MCF 10A (cell line): Measurements from ENCODE around the gene PRADC1. TPM values are rescaled to one million over a fixed set of nuclear protein-coding genes. Genes with fewer than 3 reads are reported as not detected.
A peak's percentile ranks its signal among the peaks of the same experiment; 100 is the strongest.

ENCODE experiments used
- BruUV-seq: library from RNA; stranded (reverse); fragments of 400-500 nt; replicated peaks from 2 replicates; lab custom pipeline; 2021; lab: Mats Ljungman, UMichigan
- CTCF ChIA-PET: fragments of 300-600 bp; sonication (Branson Sonifier 250); formaldehyde crosslinking; extraction: SDS; loops from one replicate; lab custom pipeline; 2021; ENCODE audit warnings: antibody characterized with exemption, inconsistent platforms; lab: Yijun Ruan, JAX
- POLR2A ChIA-PET: fragments of 300-600, 350-650 bp; sonication (Branson Sonifier 250); formaldehyde crosslinking; extraction: SDS; loops from one replicate; lab custom pipeline; 2020; ENCODE audit warnings: antibody characterized with exemption, inconsistent platforms; lab: Yijun Ruan, JAX
- DNase-seq: peaks from one replicate; pipeline ENCODE4 v3.0.0-alpha.2; 2018; ENCODE audit not compliant: unreplicated experiment
- H3K27ac Mint-ChIP-seq: one replicate; pipeline ENCODE4 v1.8.0; 2022; ENCODE audit warnings: mild to moderate bottlenecking, low read depth, mixed read lengths; ENCODE audit not compliant: unreplicated experiment
- H3K27me3 Mint-ChIP-seq: one replicate; pipeline ENCODE4 v1.8.0; 2022; ENCODE audit warnings: mixed read lengths; ENCODE audit not compliant: insufficient read depth, unreplicated experiment
- H3K36me3 Mint-ChIP-seq: one replicate; pipeline ENCODE4 v1.8.0; 2022; ENCODE audit warnings: mild to moderate bottlenecking, moderate library complexity, mixed read lengths; ENCODE audit not compliant: insufficient read depth, unreplicated experiment
- H3K4me1 Mint-ChIP-seq: one replicate; pipeline ENCODE4 v1.8.0; 2022; ENCODE audit warnings: mixed read lengths; ENCODE audit not compliant: insufficient read depth, unreplicated experiment
- H3K4me3 Mint-ChIP-seq: one replicate; pipeline ENCODE4 v1.8.0; 2022; ENCODE audit warnings: mild to moderate bottlenecking, moderate library complexity, mixed read lengths; ENCODE audit not compliant: unreplicated experiment
- H3K9me3 Mint-ChIP-seq: one replicate; pipeline ENCODE4 v1.8.0; 2022; ENCODE audit warnings: mixed read lengths; ENCODE audit not compliant: unreplicated experiment
- CTCF ChIP-seq: fragments of 200-600 bp; IDR thresholded peaks from one replicate; pipeline ENCODE4 v1.8.0; 2022; ENCODE audit warnings: antibody characterized with exemption, mild to moderate bottlenecking; ENCODE audit not compliant: unreplicated experiment
- intact Hi-C: fragments of 100-400 bp; cut with micrococcal nuclease; formaldehyde crosslinking; loops from 2 replicates; pipeline ENCODE4 v1.14.1; 2022
- total RNA-seq: library from RNA; stranded (reverse); gene quantifications from 2 replicates; pipeline ENCODE4 v1.2.3, GENCODE V29; 2022

Gene PRADC1
- total RNA-seq, 1 experiment from 2014 or later = 13.5 TPM

DNA sequence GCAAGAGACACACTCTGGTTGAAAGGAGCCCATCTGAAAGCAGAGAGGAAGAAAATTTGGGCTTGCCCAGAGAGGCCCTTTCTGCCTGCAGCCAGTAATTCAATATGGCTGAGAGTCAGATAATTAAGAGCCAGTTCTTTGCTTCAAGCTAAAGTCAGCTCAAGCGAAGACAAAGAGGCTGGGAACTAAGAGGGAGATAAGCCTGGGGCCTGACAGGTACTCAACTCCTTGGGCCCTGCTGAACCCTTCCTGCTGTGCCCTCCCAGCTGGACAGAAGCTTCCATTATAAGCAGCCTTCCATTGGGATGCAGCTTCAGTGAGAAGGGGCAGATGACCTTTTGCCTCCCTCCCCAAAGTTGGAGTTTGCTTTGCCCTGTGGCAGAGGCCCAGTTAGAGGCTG, 39.2 kb upstream of the PRADC1 start:
- CTCF ChIA-PET = interaction anchor here (0.6 to 2.6 kb wide), 3 partner anchors 14 to 58 kb away, joined by 3 to 15 read pairs (median 4); no protein-coding TSS in a partner anchor

DNA sequence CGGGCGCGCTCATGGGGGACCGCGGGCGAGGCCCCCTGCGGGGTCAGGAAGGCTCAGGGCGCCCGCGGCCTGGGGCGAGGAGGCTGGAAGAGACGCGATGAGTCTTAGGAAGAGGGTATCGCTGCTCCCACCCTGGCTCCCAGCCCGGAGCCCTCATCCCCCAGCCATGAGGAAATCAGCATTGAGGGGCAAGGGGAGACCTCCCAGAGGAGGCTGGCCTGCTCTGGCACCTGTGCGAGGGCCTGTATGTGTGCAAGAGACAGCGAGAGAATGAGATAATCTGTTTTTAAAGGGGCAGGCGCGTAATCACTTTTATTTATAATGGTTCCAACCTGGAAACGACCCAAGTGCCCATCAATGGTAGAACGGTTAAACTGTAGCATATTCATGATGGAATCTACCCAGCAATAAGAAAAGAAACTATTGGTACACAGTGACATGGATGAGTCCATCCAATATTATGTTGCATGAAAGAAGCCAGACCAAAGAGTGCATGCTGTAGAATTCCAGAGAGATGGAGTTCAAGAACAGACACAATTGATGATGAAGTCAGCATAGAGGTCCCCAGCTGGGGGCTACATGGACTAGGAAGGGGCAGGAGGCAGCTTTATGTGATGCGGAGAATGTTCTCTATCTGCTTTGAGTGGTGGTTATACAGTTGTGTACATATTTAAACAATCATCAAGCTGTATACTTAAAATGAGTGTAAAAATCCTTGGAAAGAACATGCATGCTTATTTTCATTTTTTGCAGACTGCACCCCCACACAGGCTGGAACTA, 36.8 kb upstream of the PRADC1 start:
- no peak overlapping the region for H3K27ac Mint-ChIP-seq
- intact Hi-C loops = no loop called here
- DNase-seq = no peak
- ChIA-PET POLR2A (no interaction called here), CTCF (interaction anchor here (2.6 kb wide), 1 partner anchor 20 kb away, joined by 15 read pairs; no protein-coding TSS in a partner anchor)
- BruUV-seq = no TSS peak
- H3K4me1 Mint-ChIP-seq = peaks cover 6% of the 10 kb centered on the region
- H3K36me3 Mint-ChIP-seq = no peaks in the 10 kb centered on the region
- TF ChIP-seq CTCF = no peak
- no peak overlapping the region for H3K4me3 Mint-ChIP-seq
- peaks cover 20% of the 10 kb centered on the region for H3K27me3 Mint-ChIP-seq
- no peaks in the 10 kb centered on the region for H3K9me3 Mint-ChIP-seq

More for the DNA sequence above, 39.2 kb upstream of the PRADC1 start:
- Mint-ChIP-seq H3K27ac (no peak overlapping the region), H3K9me3 (no peaks in the 10 kb centered on the region), H3K4me1 (peaks cover 6% of the 10 kb centered on the region), H3K36me3 (no peaks in the 10 kb centered on the region), H3K27me3 (peaks cover 20% of the 10 kb centered on the region), H3K4me3 (no peak overlapping the region)
- TF ChIP-seq CTCF = no peak
- no peak for DNase-seq
- no TSS peak for BruUV-seq
- POLR2A ChIA-PET = no interaction called here
- intact Hi-C loops = no loop called here

- DNase-seq = no peak
- TF ChIP-seq CTCF = no peak
- Mint-ChIP-seq H3K36me3 (no peaks in the 10 kb centered on the region), H3K9me3 (no peaks in the 10 kb centered on the region), H3K27me3 (peaks cover 20% of the 10 kb centered on the region), H3K4me1 (peaks cover 6% of the 10 kb centered on the region), H3K27ac (no peak overlapping the region), H3K4me3 (no peak overlapping the region)
- intact Hi-C loops = no loop called here
- CTCF ChIA-PET = interaction anchor here (0.6 to 1.1 kb wide), 3 partner anchors 10 to 378 kb away, joined by 3 read pairs; no protein-coding TSS in a partner anchor
- BruUV-seq = no TSS peak
- POLR2A ChIA-PET = no interaction called here
Measured at GRCh38 chr2:73268830-73269685, 36.0 kb upstream of the PRADC1 start.

DNA sequence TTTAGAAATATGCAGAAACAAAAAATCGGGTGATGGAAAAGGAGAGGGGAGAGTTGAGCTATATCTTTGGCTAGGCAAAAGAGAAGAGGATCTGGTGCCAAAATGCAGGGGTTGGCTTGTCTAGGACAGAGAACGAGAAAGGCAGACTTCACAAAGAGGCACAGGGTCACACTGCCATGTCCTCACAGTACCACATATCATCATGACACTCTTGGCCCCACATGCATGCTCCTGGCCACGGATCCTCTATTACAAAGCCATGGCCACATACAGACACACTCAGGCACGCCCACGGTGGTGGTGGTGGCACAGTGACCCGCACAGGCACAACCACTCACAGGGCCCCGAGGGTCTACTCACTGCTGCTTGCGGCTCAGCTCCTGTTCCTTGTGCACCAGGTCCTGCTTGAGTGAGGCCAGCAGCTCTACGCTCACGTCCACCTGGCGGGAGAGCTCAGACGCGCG, 35.4 kb upstream of the PRADC1 start:
- no peak for TF ChIP-seq CTCF
- CTCF ChIA-PET = interaction anchor here (0.6 to 1.2 kb wide), 4 partner anchors 21 to 379 kb away, joined by 3 read pairs; partner anchors contain the start of gene CCT7
- Mint-ChIP-seq H3K4me1 (peaks cover 6% of the 10 kb centered on the region), H3K36me3 (no peaks in the 10 kb centered on the region), H3K27ac (no peak overlapping the region), H3K4me3 (peak overlapping the region; percentile 17), H3K27me3 (peaks cover 20% of the 10 kb centered on the region), H3K9me3 (no peaks in the 10 kb centered on the region)
- DNase-seq = no peak
- POLR2A ChIA-PET = no interaction called here
- intact Hi-C loops = no loop called here
- no TSS peak for BruUV-seq
